ENCODE measurements around the gene KCNIP1.

GRCh38 chr5:170468633-170469285, 35.1 kb upstream of the KCNIP1 start:
- TF ChIP-seq GATA2 (IDR thresholded peaks at IDR 0.05; ENCODE audit: low read depth, low read length) (no peak), GATA3 (IDR thresholded peaks at IDR 0.05; ENCODE audit: low read depth, low read length) (no peak)

Data from SH-SY5Y (cell line).